ENCODE results near the gene DRC1.
A peak's percentile ranks its signal among the peaks of the same experiment; 100 is the strongest.

The DRC1 gene

DNA sequence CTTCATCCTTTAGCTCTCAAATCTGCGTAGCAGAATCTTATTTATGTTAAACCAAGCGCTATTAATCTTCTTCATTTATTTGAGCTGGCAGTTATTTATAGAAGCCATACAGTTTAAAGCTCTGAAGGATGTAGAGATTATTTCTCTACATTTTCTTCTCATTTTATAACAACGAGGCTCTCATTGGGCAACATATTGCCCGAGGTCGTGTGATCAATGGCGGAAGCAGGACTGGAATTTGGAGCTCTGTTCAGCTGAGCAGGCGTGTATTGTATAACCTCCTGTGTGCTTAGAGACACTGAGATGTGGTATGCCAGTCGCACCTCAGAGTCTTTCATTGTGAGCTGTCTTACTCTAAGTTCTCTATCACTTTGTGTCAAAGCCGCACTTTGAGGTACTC lies 17.5 kb upstream of the DRC1 start:
- H3K27me3 Mint-ChIP-seq, result no peaks in the 10 kb centered on the region
- H3K4me3 Mint-ChIP-seq, result no peak overlapping the region
- no peaks in the 10 kb centered on the region for H3K9me3 Mint-ChIP-seq
- peaks cover 4% of the 10 kb centered on the region for H3K4me1 Mint-ChIP-seq
- H3K36me3 Mint-ChIP-seq, result peaks cover 16% of the 10 kb centered on the region
- H3K27ac Mint-ChIP-seq, result no peak overlapping the region

DNA sequence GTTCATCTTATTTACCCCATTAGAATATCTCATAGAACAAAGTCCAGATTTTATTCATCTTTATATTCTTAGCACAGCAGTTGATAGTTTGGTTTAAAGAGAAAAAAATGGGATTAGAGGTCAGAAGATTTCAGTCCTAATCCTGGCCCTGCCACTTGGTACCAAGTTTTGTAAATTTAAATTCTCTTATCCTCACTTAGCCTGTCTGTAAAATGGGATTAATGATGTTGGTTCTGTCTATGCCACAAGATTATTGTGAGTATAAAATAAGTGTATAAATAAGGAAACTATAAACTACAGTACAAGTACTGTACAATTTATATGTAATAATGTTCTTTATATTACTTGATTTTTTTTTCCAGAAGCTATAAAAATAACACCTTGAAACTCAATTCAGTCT lies 17.1 kb upstream of the DRC1 start:
- Mint-ChIP-seq H3K4me3 (no peak overlapping the region), H3K27me3 (no peaks in the 10 kb centered on the region), H3K9me3 (no peaks in the 10 kb centered on the region), H3K36me3 (peaks cover 18% of the 10 kb centered on the region), H3K27ac (no peak overlapping the region), H3K4me1 (peaks cover 4% of the 10 kb centered on the region)

DNA sequence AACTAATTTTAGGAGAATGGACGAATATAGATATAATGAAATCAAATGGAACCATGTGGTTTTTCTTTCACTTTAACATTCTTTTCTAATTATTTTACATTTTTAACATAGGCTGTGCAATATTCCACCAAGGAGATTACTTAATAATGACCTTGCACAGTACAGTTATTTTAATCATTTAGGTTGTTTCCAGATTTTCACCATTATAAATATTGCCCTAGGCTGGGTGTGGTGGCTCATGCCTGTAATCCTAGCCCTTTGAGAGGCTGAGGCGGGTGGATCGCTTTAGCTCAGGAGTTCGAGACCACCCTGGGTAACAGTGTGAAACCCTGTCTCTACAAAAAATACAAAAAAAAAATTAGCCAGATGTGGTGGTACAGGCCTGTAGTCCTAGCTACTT lies 14.5 kb upstream of the DRC1 start:
- peaks cover 19% of the 10 kb centered on the region for H3K36me3 Mint-ChIP-seq

DNA sequence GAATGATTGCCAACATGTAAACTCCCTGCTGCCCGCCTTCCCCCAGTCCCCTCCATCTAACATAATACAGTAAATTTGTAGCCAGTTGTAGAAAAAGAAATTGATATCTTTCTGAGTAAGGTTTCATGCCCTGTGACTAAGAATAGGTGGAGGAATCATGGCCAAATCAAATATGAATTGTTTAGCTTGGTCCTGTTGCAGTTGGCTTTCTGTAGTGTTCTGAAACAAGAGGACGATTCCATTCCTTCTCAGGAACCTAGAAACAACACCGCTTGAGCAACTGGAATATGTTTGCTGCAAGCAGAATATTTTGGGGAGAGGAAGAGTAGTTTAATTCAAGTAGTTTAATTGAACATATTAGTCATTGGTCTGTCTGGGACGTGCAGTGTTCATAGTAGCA lies 7.0 kb upstream of the DRC1 start:
- Mint-ChIP-seq H3K9me3 (no peaks in the 10 kb centered on the region), H3K27me3 (no peaks in the 10 kb centered on the region), H3K27ac (peak overlapping the region; percentile 41), H3K4me3 (no peak overlapping the region), H3K36me3 (peaks cover 9% of the 10 kb centered on the region), H3K4me1 (peaks cover 26% of the 10 kb centered on the region)

More for the DNA sequence above, 14.5 kb upstream of the DRC1 start:
- H3K27me3 Mint-ChIP-seq, result no peaks in the 10 kb centered on the region
- no peak overlapping the region for H3K4me3 Mint-ChIP-seq
- H3K9me3 Mint-ChIP-seq, result no peaks in the 10 kb centered on the region
- H3K4me1 Mint-ChIP-seq, result peaks cover 4% of the 10 kb centered on the region
- no peak overlapping the region for H3K27ac Mint-ChIP-seq

DNA sequence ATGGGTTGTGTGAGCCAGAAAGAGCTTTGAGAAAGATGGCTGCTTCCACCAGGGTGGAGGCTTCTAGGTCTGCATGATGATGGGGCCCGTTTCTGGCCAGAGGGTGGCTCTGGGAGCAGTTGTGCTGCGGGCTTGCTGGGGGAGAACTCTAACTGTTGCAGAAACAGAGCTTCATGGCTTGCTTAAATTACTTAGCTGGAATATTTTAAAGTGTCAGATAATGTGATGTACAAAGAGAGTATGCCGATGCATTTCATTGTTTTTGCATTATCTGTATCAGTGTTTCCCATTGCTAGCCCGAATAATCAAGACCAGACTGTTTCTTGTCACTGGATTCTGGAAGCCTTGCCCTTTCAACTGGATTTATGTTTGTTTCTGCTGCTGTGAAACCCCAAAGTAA lies 6.3 kb upstream of the DRC1 start:
- Mint-ChIP-seq H3K27me3 (no peaks in the 10 kb centered on the region), H3K4me3 (no peak overlapping the region), H3K4me1 (peaks cover 26% of the 10 kb centered on the region), H3K27ac (no peak overlapping the region), H3K9me3 (no peaks in the 10 kb centered on the region), H3K36me3 (peaks cover 5% of the 10 kb centered on the region)

DNA sequence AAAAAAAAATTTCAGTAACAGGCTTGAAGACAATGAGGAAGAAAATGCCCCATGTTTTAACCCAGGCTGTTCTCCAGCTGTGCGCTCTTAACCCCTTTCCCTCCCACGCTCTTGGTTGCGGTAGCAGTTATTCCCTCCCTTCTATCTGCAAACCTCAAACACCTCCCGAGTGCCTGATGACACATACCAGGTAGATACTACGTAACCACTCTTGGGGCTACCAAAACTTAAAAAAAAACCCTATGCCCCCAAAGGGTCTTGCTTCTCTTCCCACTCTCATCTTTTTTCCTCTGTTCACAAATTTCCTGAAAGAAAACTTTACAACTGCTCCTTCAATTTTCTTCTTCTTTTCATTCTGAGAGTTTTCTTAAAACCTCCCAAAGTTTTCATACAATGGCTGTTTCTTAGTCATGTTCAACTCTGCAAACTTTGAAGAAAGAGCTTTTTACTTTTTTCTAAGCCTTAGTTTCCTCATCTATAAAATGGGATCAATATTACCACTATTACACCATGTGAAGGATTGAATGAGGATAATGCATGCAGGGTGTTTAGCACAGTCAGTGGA lies 4.9 kb upstream of the DRC1 start:
- Mint-ChIP-seq H3K9me3 (no peaks in the 10 kb centered on the region), H3K36me3 (peaks cover 2% of the 10 kb centered on the region), H3K27me3 (peaks cover 3% of the 10 kb centered on the region), H3K4me3 (peak overlapping the region; percentile 53), H3K27ac (peak overlapping the region; percentile 76), H3K4me1 (peaks cover 26% of the 10 kb centered on the region)

DNA sequence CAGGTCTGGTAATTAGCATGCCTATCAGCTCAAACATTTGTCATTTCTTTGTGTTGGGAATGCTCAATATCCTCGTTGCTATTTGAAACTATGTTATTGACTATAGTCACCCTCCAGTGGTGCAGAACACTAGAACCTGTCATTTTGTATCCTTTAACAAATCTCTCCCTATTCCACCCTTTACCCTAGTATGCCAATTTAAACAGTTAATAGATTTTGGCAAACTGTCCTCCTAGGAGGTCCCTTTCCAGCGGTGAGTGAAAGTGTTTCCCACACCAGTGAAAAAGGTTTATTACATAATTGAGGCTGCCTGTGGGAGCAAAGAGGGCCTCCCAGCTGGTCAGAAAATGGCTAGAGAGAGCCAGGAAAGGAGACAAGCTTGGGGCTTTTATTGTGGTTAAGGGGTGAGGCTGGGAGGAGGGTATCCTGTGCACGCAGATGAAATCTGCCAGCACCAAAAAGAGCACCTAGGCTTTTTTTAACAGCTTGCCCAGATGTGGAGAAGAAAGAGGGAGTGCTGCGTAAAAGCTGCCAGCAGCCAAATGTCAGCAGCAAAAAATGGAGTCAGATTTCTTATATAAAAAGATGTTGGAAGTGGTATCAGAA lies 1.8 kb upstream of the DRC1 start:
- H3K27ac Mint-ChIP-seq, result no peak overlapping the region

DNA sequence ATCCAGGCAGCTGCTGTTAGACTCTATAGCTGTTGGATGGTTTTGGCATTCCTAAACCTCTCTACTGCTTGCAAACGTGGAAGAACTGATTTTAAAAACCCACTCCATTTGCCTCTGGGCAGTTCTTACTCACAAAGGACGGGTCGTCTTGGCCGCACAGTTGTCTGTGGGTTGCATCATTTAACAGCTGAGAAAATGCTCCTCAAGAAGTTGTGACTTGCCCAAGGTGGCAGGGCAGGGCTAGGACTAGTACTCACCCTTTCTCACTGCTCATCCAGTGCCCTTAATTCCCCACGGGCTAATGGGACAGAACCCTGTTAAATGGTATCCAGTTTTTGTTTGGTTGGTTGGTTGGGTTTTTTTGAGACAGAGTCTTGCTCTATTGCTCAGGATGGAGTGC lies 997 bp upstream of the DRC1 start:
- Mint-ChIP-seq H3K27ac (no peak overlapping the region), H3K9me3 (no peaks in the 10 kb centered on the region), H3K4me3 (no peak overlapping the region), H3K27me3 (peaks cover 4% of the 10 kb centered on the region), H3K4me1 (peaks cover 19% of the 10 kb centered on the region), H3K36me3 (peaks cover 2% of the 10 kb centered on the region)

More for the DNA sequence above, 1.8 kb upstream of the DRC1 start:
- no peaks in the 10 kb centered on the region for H3K9me3 Mint-ChIP-seq
- peaks cover 4% of the 10 kb centered on the region for H3K27me3 Mint-ChIP-seq
- peaks cover 22% of the 10 kb centered on the region for H3K4me1 Mint-ChIP-seq
- H3K4me3 Mint-ChIP-seq, result no peak overlapping the region
- peaks cover 2% of the 10 kb centered on the region for H3K36me3 Mint-ChIP-seq

DNA sequence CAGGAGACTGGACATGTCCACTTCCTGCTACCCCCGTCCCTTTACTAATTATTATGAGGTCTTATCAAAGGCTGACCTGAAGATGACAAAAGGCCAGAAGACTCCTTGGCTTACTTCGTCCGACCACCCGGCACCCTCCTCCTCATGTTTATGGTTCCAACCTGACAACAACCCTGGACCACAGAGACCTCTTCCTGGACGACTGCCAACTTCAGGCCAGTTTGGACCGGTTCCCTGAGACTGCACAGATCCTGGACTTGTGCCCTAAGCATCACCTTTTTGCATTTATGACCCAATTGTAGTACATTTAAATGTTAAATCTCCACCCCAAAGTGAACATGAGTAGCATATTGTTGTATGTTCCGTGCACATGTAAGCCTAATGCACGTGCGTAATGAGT lies 5.8 kb downstream of the DRC1 start:
- H3K4me3 Mint-ChIP-seq, result no peak overlapping the region
- no peak overlapping the region for H3K27ac Mint-ChIP-seq
- H3K9me3 Mint-ChIP-seq, result no peaks in the 10 kb centered on the region
- H3K27me3 Mint-ChIP-seq, result peaks cover 13% of the 10 kb centered on the region
- H3K36me3 Mint-ChIP-seq, result no peaks in the 10 kb centered on the region
- H3K4me1 Mint-ChIP-seq, result peaks cover 11% of the 10 kb centered on the region

DNA sequence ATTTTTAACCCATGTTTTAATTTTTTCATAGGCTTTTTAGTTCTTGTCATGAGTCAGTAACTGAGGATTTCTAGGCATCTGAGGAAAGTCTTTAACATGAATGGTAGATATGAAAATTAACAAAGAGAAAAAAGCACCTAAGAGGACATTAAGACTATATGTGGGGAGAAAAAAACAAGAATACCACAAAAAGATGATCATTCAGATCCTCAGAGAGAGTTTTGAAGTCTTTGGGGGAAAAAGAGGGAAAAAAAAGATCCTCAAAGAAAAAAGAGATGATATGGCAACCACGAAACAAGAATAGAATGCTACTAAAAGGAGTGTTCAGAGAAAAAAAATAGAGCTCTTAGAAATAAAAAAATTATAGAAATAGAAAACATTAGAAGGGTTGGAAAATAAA lies 8.1 kb downstream of the DRC1 start:
- Mint-ChIP-seq H3K27ac (no peak overlapping the region), H3K4me3 (no peak overlapping the region), H3K36me3 (no peaks in the 10 kb centered on the region), H3K4me1 (peaks cover 11% of the 10 kb centered on the region), H3K9me3 (no peaks in the 10 kb centered on the region), H3K27me3 (peaks cover 12% of the 10 kb centered on the region)

DNA sequence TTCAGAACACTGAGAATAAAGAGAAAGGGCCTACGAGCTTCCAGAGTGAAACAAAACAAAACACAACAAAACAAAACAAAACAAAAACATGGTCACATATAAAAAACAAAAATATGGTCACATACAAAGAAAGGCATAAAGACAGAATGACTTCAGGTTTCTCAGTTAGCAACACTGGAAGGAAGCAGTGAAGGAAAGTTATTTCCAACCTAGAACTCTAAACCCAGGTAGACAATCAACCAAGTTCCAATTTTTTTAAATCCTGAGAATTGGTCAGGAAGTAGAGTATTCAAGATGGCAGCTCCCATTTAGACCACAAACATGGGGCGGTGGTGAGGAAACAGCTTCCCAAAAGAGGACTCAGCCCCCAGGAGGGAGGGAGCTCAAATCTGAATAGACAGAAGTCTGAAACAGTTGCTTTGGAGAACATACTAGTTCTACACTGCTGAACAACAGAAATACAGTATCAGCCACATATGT lies 9.1 kb downstream of the DRC1 start:
- Mint-ChIP-seq H3K4me1 (peaks cover 11% of the 10 kb centered on the region), H3K36me3 (no peaks in the 10 kb centered on the region), H3K4me3 (no peak overlapping the region), H3K27me3 (peaks cover 12% of the 10 kb centered on the region), H3K9me3 (no peaks in the 10 kb centered on the region), H3K27ac (no peak overlapping the region)

DNA sequence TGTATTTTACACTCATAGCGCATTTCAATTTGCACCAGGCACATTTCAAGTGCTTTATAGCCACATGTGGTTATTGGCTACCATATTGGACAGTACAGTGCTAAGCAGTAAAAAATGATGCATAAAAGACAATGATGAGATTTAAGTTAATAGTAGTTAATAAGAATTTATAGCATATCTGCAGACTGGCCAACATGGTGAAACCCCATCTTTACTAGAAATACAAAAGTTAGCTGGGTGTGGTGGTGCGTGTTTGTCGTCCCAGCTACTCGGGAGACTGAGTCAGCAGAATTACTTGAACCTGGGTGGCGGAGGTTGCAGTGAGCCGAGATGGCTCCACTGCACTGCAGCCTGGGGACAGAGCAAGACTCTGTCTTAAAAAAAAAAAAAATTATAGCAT lies 9.7 kb downstream of the DRC1 start:
- Mint-ChIP-seq H3K36me3 (no peaks in the 10 kb centered on the region), H3K4me3 (no peak overlapping the region), H3K27me3 (peaks cover 12% of the 10 kb centered on the region), H3K27ac (no peak overlapping the region), H3K4me1 (peaks cover 11% of the 10 kb centered on the region), H3K9me3 (no peaks in the 10 kb centered on the region)

DNA sequence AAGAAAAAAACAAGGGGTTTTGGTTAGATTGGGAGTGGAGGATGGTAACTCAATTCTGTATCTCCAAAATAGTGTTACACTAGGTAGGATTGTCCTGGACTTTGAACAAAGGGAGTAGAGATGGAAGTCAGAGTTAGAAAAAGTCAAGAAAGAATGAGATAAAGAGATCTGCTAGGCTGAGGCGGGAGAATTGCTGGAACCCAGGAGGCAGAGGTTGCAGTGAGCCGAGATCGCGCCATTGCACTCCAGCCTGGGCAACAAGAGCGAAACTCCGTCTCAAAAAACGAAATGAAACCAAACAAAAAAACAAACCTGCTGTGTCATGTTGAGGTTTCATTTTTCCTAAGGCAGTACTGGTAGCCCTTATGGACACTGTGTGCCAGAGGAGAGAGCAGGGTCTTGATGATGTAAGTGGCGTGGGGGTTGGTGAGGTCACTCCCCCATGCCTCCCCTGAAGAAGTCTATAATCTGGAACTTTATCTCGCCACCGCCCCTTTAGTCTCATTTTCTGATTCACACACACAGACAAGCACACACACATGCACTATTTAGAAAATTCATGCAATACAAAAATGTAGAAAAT lies 10.5 kb downstream of the DRC1 start:
- peak overlapping the region; percentile 62 for H3K4me3 Mint-ChIP-seq
- peaks cover 11% of the 10 kb centered on the region for H3K4me1 Mint-ChIP-seq
- no peaks in the 10 kb centered on the region for H3K9me3 Mint-ChIP-seq
- no peaks in the 10 kb centered on the region for H3K36me3 Mint-ChIP-seq
- H3K27me3 Mint-ChIP-seq, result peaks cover 9% of the 10 kb centered on the region
- H3K27ac Mint-ChIP-seq, result peak overlapping the region; percentile 48

DNA sequence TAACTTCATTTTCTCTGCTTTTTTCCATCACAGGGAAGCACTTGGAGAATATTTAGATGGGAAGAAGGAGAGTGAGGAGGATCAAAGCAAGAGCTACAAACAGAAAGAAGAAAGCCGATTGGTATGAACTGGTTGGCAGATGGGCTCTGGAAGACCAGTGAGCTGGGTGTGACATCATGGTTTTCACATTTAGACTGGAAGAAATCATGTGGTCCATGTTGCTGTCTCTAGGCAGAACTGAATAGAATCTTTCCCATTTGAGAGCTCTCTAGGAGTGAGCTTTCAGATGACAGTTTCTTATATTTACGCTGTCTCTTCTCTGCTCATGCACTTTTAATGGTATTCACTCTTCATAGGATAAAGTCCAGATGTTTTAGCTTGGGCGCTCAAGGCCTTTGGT lies 12.6 kb downstream of the DRC1 start:
- H3K27ac Mint-ChIP-seq, result no peak overlapping the region
- H3K27me3 Mint-ChIP-seq, result peaks cover 2% of the 10 kb centered on the region
- no peak overlapping the region for H3K4me3 Mint-ChIP-seq
- peaks cover 11% of the 10 kb centered on the region for H3K4me1 Mint-ChIP-seq
- H3K9me3 Mint-ChIP-seq, result no peaks in the 10 kb centered on the region
- H3K36me3 Mint-ChIP-seq, result no peaks in the 10 kb centered on the region

DNA sequence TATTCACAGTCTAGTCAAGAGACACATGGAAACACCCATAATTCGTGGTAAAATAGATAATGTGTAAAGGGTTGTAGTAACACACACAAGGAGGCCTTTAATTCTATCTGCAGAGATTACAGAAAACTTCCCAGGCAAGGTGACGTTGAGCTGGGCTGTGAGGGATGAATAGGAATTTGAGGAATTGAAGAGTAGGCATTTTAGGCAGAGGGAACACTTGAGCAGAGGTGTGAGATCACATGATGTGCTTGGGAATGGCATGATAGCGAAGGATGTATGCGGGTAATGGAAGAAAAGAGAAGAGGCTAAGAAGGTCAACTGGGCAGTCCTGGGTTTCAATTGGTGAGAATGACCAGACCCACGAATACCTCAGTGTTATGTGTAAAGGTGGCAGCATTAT lies 20.2 kb downstream of the DRC1 start:
- H3K4me1 Mint-ChIP-seq, result no peaks in the 10 kb centered on the region
- no peak overlapping the region for H3K27ac Mint-ChIP-seq
- no peaks in the 10 kb centered on the region for H3K36me3 Mint-ChIP-seq
- no peak overlapping the region for H3K4me3 Mint-ChIP-seq
- H3K27me3 Mint-ChIP-seq, result no peaks in the 10 kb centered on the region
- H3K9me3 Mint-ChIP-seq, result peaks cover 3% of the 10 kb centered on the region

DNA sequence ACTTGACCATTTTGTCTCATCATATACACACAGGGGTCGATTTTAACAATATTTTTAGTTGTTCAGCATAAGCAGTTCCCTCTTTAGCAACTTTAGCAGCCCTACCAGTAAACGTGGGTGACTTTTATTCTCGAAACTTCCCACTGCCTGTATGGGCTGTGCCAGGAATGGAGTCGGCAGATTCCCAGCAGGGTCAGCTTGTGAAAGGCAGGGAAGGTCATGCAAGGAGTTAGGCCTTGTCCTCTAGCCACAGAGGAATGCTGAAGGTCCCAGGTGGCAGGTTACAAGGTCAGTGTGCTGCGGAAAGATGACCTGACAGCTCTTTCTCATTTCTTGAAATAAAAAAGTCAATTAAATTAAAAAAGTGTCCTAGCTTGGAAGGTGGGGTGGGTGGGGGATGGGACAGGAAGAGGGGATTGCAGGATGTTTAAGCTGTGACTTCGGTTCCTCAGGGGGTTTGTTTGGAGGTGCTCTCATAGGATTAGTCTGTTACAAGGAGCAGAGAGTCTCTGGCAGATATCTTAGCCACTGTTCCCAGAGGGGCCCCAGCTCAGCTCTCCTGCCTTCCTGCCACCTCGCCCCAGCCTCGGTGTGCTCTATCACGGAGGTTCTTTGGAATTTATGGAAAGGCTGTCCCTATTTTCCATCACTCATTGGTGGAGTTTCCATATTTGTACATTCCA lies 21.4 kb downstream of the DRC1 start:
- Mint-ChIP-seq H3K9me3 (peaks cover 3% of the 10 kb centered on the region), H3K36me3 (no peaks in the 10 kb centered on the region), H3K4me1 (no peaks in the 10 kb centered on the region), H3K4me3 (no peak overlapping the region), H3K27me3 (no peaks in the 10 kb centered on the region), H3K27ac (peak overlapping the region; percentile 27)
